HG03060 (cell line): ENCODE data around the gene TRIM63.
"Not testable (repeated sequence)": the region's sequence is repeated elsewhere in the genome, so short reads cannot be mapped to it uniquely, and the experiment has no call there.

Experiments used
- ATAC-seq: cut with Tn5 transposase; IDR thresholded peaks from one replicate; pipeline ENCODE4 v1.9.1; 2021; ENCODE audit warnings: low read depth, moderate number of reproducible peaks; ENCODE audit not compliant: unreplicated experiment

Gene TRIM63

DNA sequence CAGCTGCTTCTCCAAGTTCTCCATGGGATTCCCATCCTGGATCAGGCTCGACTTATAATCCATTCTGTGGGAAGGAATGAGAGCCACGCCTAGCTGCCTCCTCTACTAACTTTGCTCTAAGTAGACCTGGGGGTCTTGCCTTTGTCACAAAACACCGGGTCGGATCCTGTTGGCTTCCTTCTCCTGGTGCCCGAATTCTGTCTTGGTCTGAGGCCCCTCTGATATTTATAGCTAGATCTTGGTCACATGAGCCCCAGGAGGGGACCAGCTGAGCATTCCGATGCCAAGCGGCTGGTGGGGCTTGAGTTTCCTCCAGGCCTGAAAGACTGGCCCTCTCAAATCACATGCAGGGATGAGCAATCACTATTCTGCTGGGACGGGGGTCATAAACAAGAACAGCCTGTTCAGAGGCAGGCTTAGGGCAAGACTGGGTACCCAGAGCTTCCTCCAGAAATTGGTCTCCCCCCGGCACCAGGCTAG, at the start of gene TRIM63:
TSS of gene TRIM63 (minus strand) at position 199 of the 480 bp plus-strand sequence. CDS start at position 63, 136 bp downstream.
- ATAC-seq: no peak

DNA sequence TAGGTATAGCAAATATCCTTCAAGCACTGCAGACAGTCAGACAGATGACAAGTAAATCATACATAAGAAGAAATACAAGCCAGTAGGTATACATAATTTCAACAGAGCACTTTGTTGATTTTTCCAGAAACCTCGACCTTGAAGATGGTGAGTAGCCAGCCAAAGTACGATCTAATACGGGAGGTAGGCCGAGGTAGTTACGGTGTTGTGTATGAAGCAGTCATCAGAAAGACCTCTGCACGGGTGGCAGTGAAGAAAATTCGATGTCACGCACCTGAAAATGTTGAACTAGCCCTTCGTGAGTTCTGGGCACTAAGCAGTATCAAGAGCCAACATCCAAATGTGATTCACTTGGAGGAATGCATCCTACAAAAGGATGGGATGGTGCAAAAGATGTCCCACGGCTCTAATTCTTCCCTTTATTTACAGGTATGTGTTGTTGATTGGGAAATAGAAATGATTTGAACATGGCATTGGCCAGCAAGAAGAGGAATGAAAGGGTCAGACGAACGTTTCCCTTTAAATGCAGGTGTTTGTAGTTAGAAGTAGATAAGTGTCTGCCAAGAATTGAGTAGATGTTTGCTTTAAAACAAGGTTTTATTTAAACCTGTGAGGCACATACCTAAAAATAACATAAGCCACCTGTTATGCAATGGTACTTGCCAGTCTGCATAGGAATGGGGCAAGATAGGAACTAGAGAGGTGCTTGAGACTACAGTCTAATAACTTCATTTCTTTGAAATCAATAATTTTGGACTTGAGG, 46.9 kb upstream of the TRIM63 start:
- ATAC-seq: no peak

DNA sequence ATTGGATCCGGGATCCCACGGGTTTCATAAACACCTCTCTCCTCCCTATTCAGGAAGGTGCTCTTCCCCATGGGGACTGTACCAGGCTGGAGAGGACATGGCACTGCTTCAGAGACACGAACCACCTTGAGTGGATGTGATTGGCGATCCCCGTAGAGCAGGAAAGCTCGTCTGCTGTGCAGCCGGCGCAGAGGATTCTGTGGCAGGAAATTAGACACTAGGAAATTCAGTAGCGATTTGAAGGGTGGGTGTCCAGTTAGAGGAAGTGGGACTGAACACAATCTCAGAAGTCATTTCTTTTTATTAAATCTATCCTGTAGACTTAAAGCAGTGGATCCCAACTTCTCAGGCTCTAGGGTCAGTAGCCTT, 45.0 kb upstream of the TRIM63 start:
- no peak for ATAC-seq

DNA sequence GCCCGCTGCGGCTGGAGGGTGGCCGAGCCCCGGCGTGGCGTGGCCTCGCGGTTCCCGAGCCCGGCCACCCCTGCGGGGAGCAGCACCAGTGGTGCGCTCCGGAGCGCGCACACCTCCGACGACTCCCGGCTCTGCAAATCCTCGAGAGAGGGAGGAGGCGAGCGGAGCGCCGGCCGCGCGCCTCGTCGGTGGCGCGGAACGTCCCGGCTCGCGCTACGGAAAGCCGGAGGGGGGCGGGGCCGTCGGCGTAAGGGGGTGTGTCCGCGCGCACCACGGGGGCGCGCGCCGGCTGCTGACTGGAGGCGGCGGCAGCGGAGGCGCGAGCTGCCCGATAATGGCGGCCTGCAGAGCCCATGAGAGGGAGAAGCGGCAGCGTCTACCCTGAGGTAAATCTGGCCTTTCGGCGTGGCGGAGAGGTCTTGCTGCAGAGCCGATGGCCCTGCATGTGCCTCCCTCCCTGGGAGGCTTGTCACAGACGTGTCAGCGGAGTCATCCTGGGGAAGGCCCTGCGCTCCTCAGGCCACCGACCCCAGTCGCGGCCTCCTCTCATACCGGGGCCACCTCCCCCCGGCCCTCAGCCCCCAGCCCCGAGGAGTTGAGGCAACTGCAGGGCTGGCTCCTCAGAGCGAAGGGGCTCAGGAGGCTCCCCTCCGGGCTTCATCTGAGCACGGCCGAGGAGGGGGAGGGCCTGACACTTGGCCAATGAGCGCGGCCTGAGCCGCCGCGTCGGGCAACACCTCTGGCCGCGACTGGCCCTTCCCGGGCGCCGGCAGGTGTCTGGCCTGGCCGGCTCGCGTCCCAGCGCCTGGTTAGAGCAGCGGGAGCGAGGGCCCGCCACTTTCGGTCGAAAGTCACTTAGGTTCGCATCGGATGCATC, 44.3 kb upstream of the TRIM63 start, which contains the start of gene PDIK1L:
TSS of gene PDIK1L (plus strand) at position 295 of the 877 bp plus-strand sequence. CDS start 2,485 bp downstream, outside the sequence.
- ATAC-seq: no peak

DNA sequence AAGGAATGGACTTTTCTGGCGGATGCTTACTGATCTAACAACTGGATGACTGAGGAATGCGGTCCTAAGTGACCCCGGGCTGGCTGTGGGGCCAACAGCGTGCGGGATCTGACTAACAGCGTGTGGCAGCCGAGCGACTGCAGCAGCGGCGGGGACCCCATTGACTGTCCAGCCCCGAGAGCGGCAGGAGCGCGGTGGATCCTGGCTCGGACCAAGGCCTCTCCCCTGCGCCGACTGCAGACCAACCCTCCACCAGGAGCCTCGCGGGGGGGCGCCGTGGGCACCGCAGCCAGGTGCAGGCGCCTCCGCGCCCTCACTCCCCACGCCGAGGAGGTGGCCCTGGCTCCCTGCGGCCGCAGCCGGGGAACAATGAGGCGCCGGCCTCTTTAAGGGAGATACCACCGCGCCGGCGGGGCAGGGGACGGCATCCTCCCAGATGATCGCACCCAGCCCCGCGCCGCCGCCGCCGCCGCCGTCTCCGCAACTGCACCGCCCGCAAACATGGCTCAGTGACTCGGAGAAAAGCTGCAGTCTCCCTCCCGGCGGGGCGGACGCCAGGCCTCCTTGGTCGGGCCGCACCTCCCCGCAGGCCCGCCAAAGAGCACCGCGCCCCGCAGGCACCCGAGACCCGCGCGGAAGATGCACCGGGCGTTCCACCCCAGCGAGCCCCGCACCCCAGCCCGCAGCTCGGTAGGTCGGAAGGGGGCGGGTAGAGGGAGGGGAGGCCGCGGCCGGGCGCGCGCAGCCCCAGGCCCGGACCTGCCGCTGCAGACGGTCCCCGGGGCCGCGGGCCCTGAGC, 43.5 kb upstream of the TRIM63 start:
- no peak for ATAC-seq

DNA sequence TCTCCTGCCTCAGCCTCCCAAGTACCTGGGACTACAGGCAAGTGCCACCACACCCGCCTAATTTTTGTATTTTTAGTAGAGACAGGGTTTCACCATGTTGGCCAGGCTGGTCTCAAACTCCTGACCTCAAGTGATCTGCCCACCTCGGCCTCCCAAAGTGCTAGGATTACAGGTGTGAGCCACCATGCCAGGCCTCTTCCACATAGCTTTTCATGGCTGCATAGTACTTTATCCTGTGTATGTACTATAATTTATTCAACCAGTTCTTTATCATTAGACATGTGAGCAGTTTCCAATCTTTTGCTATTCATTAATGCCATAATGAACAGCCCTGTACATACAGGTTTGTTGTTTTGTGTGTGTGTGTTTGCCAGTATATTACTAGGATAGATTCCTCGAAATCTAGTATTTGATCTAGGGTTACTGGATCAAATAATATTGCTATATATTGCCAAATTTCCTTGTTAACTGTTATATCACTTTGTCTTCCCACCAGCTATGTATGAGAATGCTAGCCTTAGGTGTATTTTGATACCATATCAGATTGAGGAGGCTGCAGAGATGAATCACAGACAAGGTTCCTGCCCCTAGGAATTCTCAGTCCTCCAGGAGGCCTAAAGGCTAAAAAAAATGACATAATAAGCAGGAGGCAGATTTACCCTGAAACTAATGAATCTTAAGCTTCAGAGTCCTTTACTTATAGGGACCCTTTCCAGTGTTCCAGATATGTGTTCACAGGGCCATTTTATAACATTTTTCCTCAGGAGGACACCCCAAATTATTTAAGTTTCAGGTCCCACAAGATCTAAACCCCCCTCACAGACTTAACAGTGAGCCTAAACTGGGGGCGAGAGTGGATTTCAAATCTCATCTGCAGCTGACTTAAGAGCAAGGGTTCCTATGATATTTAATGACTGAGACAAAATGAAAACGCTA, 42.1 kb upstream of the TRIM63 start:
- ATAC-seq: no peak

DNA sequence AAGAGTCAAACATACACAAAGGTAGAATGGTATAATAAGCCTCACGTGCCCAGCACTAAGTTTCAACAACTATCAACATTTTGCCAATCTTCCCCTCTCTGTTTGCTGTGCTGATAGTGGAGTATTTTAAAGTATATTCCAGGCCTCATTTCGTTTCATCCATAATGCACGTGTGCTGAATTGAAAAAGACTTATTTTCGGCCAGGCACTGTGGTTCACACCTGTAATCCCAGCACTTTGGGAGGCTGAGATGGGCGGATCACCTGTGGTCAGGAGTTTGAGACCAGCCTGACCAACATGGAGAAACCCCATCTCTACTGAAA, 37.8 kb upstream of the TRIM63 start:
- not testable (repeated sequence) for ATAC-seq

DNA sequence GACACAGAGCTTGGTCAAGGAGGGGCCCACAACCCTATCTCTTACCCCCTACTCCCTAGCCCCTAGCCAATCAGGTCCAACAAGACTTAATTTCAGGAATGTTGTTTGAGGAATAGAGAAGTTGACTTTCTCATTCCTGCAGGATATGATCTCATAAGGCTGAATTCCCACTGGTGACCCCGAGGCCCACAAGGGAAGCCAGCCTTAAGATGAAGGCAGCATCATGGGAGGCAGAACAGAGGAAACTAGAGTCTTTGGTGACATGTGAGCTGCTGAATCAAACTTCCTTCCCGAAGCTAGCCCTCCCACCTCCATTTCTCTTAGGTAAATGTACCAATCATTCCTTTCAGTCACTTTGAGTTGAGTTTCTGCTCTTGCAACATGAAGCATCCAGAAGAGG, 35.1 kb upstream of the TRIM63 start:
- ATAC-seq: no peak

DNA sequence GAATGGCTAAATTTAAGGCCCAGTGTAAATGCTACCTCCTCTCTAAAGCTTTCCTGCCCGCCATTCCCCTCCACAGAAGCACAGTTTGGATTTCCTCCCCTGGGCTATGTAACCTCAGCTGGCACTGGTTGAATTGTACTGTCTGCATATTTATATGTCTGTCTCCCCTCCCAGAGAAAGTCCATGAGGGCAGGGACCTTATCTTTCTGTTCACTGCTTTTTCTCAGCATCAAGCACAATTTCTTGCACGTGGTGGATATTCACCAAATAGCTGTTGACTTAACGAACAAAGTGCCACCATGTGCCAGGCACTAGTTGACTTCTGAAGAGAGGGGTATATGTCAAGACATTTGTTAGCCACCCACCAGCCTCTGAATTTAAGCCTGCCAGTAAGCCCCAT, 34.7 kb upstream of the TRIM63 start:
- no peak for ATAC-seq

DNA sequence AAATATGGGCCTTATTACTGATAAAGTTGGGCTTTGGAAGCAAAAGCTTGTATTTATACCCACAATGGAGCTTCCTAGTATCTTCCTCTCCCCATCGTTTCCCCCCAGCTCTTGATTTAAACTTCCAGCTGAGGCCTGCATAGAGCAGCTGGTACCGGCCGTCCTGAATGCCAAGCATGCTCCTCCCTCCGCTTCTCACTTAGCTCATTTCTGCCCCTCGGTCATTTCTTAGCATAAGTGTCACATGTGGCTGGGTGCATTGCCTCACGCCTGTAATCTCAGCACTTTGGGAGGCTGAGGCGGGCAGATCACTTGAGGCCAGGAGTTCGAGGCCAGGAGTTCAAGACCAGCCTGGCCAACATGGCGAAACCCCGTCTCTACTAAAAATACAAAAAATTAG, 32.8 kb upstream of the TRIM63 start:
- not testable (repeated sequence) for ATAC-seq

DNA sequence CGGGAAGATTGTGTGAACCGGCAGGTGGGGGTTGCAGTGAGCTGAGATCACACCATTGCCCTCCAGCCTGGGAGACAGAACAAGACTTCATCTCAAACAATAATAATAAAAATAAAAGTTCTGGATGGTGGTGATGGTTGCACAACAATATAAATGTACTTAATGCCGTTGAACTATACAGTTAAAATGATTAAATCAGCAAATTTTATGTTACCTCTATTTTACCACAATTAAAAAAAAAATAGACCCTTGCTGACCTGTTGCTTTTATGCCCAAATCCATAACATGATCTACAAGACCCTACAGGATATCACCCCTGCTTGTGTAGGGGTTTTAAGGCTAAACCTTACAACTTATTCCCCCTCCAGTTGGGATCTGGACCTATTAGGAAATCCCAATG, 32.4 kb upstream of the TRIM63 start:
- no peak for ATAC-seq

DNA sequence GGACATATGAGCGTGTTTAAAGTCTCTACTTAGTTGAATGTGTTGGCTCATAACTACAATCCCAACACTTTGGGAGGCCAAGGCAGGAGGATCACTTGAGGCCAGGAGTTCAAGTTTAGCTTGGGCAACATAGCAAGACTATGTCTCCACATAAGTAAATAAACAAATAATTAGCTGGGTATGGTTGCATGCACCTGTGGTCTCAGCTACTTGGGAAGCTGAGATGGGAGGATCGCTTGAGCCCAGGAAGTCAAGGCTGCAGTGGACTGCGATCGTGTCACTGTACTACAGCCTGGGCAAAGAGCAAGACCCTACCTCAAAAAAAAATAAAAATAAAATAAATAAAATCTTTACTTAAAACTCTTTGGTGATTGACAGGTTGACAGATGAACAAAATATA, 31.2 kb upstream of the TRIM63 start:
- no peak for ATAC-seq

DNA sequence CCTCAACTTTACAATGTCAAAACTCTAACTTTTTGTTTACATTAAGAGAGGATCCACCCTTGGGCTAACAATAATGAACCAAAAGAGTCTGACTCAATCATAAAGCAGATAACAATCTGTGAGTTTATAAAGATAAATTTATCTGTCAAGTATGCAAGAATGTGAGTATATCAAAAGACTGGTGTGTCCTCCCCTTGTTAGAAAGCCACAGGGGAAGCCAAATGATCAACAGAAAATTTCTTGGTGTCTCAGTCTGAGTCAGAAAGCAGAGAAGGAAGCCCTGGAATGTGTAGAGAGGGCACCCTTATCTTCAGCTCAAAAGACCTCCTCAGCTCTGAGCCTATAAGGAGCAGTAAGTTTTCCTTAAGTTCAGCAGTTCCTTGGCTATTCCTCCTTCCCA, 30.3 kb upstream of the TRIM63 start:
- no peak for ATAC-seq

DNA sequence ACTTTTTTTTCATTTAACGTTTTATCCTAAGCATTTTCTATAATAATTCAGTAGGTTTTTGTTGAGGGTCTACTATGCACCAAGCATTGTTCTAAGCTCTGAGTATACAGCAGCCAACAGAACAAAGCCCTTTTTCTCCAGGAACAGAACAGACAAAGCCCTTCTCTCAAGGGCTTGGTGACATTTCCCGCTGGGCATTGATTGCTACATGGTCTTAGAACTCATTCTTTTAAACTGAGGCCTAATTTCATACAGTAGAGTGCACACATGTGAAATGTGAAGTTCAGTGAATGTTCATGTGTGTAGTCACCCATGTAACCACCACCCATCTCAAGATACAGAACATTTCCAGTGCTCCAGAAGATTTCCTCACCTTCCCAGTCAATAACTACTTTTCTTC, 29.0 kb upstream of the TRIM63 start:
- ATAC-seq: no peak

DNA sequence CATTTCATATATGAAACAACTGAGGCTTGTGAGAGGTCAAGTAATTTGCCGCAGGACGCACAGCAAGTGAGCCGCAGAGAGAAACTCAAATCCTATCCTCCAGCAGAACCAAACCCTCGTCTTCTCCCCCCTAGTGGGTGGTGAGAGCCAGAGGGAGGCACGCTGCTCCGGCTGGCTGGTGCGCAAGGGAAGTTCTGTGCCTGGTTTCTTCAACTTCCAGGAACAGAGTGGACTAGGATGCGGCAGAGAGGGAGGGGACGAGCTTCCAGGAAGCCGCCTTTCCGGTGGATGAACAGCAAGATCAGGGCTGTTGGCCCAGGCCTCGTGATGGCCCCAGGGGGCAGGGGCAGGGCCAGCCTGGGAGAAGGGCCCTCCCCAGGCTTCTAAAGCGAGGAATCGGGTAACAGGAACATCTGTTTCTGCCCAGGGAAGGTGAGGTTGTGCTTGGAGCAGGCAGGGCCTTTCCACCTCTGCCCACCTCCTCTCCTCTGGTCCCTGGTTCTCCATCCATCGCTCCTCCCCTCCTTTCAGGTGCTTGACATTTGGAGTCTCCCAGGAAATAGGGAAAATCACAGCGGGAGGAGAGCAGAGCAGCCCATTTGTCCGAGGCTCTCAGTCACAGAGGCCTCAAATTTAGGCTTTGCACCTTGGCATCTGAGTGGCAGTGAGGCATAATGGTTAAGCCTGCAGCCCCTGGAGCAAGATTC, 27.4 kb upstream of the TRIM63 start:
- no peak for ATAC-seq

DNA sequence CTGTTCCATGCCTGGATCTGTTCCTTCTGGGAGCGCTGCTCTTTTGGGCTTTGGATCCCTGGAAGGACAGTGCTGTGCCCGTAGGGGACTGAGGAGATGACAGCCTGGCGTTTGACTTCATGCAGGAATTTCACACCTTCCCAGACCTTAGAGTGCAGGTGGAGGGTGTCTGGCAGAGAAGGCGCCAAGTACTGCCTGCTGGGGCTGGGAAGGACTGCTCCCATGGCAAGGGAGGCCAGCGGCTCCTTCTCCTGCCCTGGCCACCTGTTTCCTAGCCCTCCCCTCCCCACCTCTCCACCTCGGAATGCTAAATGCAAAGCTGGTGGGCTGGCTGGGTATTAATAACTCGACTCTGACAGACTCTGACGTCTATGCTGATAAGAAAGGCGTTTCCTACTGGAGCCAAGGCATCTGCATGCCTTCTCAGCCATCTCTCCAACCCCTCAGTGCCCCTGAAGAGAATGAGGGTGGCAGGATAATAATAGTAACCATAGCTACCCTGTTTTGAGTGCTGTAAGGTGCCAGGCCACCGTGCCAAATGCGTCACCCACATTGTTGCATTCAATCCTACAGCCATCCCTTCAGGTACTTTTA, 26.7 kb upstream of the TRIM63 start:
- ATAC-seq: no peak

DNA sequence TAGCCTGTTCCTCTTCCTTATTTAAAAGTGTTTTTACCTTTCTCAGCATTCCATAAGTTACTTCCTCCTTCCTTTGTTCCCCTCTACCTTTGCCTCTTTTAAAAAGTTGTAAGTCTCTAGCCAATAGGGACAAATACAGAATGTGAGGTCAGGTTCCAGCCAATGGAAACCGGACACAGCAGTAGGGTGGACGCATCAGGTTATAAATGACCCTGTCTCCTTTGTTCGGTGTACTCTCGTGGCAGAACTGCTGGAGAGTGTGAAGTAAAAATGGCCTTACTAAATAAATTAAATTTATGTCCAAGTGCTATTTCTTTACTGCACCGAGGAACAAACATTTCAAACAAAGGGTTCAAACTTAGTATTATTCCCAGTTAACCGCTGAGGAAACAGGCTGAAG, 26.1 kb upstream of the TRIM63 start:
- not testable (repeated sequence) for ATAC-seq

DNA sequence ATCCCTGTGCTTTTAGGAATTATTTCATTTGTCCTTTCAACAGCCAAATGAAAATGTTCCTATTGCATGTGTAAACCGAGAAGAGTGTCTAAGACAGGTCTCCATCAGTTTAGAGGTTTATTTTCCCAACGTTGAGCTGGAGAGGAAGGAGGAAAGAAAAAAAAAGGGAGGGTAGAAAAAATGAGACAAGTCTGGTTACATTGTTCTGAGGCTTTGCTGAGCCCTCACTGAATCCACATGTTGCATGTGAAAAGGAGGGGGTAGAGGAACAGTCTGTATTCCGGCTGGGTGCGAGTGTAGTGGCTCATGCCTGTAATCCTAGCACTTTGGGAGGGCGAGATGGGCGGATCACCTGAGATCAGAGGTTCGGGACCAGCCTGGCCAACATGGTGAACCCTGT, 25.0 kb upstream of the TRIM63 start:
- no peak for ATAC-seq

DNA sequence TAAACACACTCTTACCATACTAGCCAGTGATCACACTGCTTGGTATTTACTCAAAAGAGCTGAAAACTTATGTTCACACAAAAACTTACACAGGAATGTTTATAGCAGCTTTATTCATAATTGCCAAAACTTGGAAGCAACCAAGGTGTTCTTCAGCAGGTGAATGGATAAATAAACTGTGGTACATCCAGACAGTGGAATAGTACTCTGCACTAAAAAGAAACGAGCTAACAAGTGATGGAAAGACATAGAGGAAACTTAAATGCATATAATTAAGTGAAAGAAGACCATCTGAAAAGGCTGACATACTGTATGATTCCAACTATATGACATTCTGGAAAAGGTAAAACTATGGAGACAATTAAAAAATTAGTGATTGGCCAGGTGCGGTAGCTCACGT, 23.5 kb upstream of the TRIM63 start:
- ATAC-seq: no peak
